GM18502 (cell line): ENCODE results near the gene DCAF12.
"Not testable (repeated sequence)": the region's sequence is repeated elsewhere in the genome, so short reads cannot be mapped to it uniquely, and the experiment has no call there.

Experiments
- ATAC-seq: cut with Tn5 transposase; IDR thresholded peaks from one replicate; pipeline ENCODE4 v1.9.1; 2021; ENCODE audit warnings: mild to moderate bottlenecking; ENCODE audit not compliant: unreplicated experiment, poor library complexity

DCAF12 gene

GRCh38 chr9:34072868-34073590 lies 53.5 kb downstream of the DCAF12 start:
- no peak for ATAC-seq

- no peak for ATAC-seq
Observed at GRCh38 chr9:34072410-34072809, 54.1 kb downstream of the DCAF12 start.

GRCh38 chr9:34070606-34071324 lies 55.7 kb downstream of the DCAF12 start:
- no peak for ATAC-seq

GRCh38 chr9:34069831-34070230 lies 56.7 kb downstream of the DCAF12 start:
- ATAC-seq: no peak

GRCh38 chr9:34065541-34065940 lies 61.0 kb downstream of the DCAF12 start:
- no peak for ATAC-seq

- ATAC-seq: no peak
Observed at GRCh38 chr9:34059954-34060353, 66.5 kb downstream of the DCAF12 start.

GRCh38 chr9:34059281-34059680 lies 67.2 kb downstream of the DCAF12 start:
- ATAC-seq: no peak

- no peak for ATAC-seq
Observed at GRCh38 chr9:34049630-34050384, 76.7 kb downstream of the DCAF12 start.

GRCh38 chr9:34048727-34049629 lies 77.5 kb downstream of the DCAF12 start, which contains the start of gene UBAP2:
TSS of gene UBAP2 (minus strand) at chr9:34048887. CDS start at chr9:34017148, 31,739 bp downstream.
- peak; percentile 77 for ATAC-seq

GRCh38 chr9:34047864-34048726 lies 78.4 kb downstream of the DCAF12 start:
- ATAC-seq: peak; percentile 31

- ATAC-seq: no peak
Observed at GRCh38 chr9:34046784-34047379, 79.6 kb downstream of the DCAF12 start.

- no peak for ATAC-seq
Observed at GRCh38 chr9:34045903-34046302, 80.6 kb downstream of the DCAF12 start.

GRCh38 chr9:34042074-34042473 lies 84.4 kb downstream of the DCAF12 start:
- ATAC-seq: not testable (repeated sequence)

- ATAC-seq: not testable (repeated sequence)
Observed at GRCh38 chr9:34038851-34039250, 87.6 kb downstream of the DCAF12 start.

- no peak for ATAC-seq
Observed at GRCh38 chr9:34037626-34038025, 88.9 kb downstream of the DCAF12 start.

- ATAC-seq: no peak
Observed at GRCh38 chr9:34036625-34037024, 89.9 kb downstream of the DCAF12 start.
